Ovary (tissue), 3 donors: ENCODE results near the gene OLFM1.

Experiments
- CTCF ChIP-seq, 3 donors: fragments of 450-650 bp in 2 of 3; fragments of 200-600 bp in 1 of 3; IDR thresholded peaks; one replicate each; pipeline versions ENCODE4 v1.5.1 to v1.8.0; 2016 to 2022; ENCODE audit warnings: antibody characterized with exemption in 3 of 3, mild to moderate bottlenecking in 1 of 3
- EP300 ChIP-seq: sonication (generic); formaldehyde crosslinking; IDR thresholded peaks from one replicate; pipeline ENCODE4 v1.6.1; 2017; ENCODE audit warnings: antibody characterized with exemption
- POLR2A ChIP-seq: fragments of 450-650 bp; IDR thresholded peaks from one replicate; pipeline ENCODE4 v1.6.1; 2017; ENCODE audit warnings: antibody characterized with exemption, mild to moderate bottlenecking, moderate library complexity
- donor health status: DM: no; HTN: no; CAD: no.

- TF ChIP-seq EP300 (no peak), CTCF (IDR thresholded peaks at IDR 0.05) (no peak), POLR2A (no peak)
Measured at GRCh38 chr9:135055181-135055580, 32.3 kb upstream of the OLFM1 start.
